Osteocyte (in vitro differentiated cells): ENCODE measurements around the gene SLC6A7. TPM values are rescaled to one million over a fixed set of nuclear protein-coding genes. Genes with fewer than 3 reads are reported as not detected.

Source experiments
- DNase-seq: peaks from one replicate; pipeline ENCODE4 v3.0.0; 2021; ENCODE audit warnings: mixed read lengths; ENCODE audit not compliant: unreplicated experiment; ENCODE audit errors: extremely low spot score
- H3K27ac Mint-ChIP-seq: one replicate; pipeline ENCODE4 v1.8.0; 2021; ENCODE audit warnings: mild to moderate bottlenecking, mixed read lengths; ENCODE audit not compliant: unreplicated experiment
- H3K27me3 Mint-ChIP-seq: one replicate; pipeline ENCODE4 v1.8.0; 2021; ENCODE audit warnings: mixed read lengths; ENCODE audit not compliant: unreplicated experiment
- H3K36me3 Mint-ChIP-seq: one replicate; pipeline ENCODE4 v1.8.0; 2021; ENCODE audit warnings: mixed read lengths; ENCODE audit not compliant: unreplicated experiment
- H3K4me1 Mint-ChIP-seq: one replicate; pipeline ENCODE4 v1.8.0; 2021; ENCODE audit warnings: mixed read lengths; ENCODE audit not compliant: unreplicated experiment
- H3K4me3 Mint-ChIP-seq: one replicate; pipeline ENCODE4 v1.8.0; 2021; ENCODE audit warnings: mild to moderate bottlenecking, moderate library complexity, mixed read lengths; ENCODE audit not compliant: unreplicated experiment
- H3K9me3 Mint-ChIP-seq: one replicate; pipeline ENCODE4 v1.8.0; 2021; ENCODE audit warnings: mixed read lengths; ENCODE audit not compliant: unreplicated experiment
- total RNA-seq: library from RNA; stranded (reverse); gene quantifications from 2 replicates; pipeline ENCODE4 v1.2.1, GENCODE V29; 2021
- TF ChIP-seq, protein P1 (sequence below): fragments of 200-600 bp; sonication (generic); IDR thresholded peaks from 2 replicates; pipeline ENCODE4 v1.5.0; 2021; ENCODE audit warnings: antibody characterized with exemption, mild to moderate bottlenecking, moderate library complexity

SLC6A7 gene
- total RNA-seq, 1 donor from 2014 or later, result not detected

DNA sequence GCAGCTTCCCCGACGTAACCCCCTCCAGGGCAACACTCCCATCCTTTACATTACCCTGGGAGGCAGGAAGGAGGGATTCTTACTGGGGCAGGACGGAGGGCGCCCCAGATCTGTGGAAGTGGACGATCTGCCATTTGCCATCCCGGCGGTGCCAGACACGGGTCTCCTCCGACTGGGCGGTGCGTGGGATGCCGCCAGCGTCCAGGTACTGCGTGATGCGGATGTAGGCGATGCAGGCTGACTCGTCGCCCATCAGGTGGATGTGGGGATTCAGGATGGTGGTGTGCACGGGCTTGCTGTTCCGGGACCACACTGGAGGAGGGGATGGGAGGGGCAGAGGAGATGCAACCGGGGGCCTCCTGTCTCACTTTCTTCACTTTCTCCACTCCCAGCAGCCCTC is 33.0 kb downstream of the SLC6A7 start:
- Mint-ChIP-seq H3K27ac (no peak overlapping the region), H3K36me3 (no peaks in the 10 kb centered on the region), H3K27me3 (no peaks in the 10 kb centered on the region), H3K4me1 (peaks cover 8% of the 10 kb centered on the region), H3K9me3 (no peaks in the 10 kb centered on the region), H3K4me3 (no peak overlapping the region)
- TF ChIP-seq, protein P1, sequence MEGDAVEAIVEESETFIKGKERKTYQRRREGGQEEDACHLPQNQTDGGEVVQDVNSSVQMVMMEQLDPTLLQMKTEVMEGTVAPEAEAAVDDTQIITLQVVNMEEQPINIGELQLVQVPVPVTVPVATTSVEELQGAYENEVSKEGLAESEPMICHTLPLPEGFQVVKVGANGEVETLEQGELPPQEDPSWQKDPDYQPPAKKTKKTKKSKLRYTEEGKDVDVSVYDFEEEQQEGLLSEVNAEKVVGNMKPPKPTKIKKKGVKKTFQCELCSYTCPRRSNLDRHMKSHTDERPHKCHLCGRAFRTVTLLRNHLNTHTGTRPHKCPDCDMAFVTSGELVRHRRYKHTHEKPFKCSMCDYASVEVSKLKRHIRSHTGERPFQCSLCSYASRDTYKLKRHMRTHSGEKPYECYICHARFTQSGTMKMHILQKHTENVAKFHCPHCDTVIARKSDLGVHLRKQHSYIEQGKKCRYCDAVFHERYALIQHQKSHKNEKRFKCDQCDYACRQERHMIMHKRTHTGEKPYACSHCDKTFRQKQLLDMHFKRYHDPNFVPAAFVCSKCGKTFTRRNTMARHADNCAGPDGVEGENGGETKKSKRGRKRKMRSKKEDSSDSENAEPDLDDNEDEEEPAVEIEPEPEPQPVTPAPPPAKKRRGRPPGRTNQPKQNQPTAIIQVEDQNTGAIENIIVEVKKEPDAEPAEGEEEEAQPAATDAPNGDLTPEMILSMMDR, result no peak
- DNase-seq, result no peak

DNA sequence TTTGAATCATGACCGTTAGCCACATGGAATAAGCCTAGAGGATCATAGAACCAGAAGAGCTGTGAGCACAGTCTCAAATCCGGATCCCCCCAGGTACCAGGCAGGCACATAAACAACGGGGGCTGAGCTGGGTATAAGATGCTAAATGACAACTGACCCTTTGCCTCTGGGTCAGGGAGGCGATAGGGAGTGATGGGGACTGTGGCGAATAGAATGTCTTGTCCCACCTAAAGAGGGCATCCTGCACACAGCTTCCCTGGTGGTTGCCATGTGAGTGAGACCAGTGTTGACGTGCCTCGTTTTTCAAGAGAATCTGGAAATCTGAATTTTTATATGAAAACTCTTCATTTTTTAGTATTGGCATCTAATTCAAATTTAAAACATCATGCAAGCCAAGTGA is 33.6 kb downstream of the SLC6A7 start:
- Mint-ChIP-seq H3K4me3 (no peak overlapping the region), H3K27ac (no peak overlapping the region), H3K36me3 (no peaks in the 10 kb centered on the region), H3K4me1 (peaks cover 8% of the 10 kb centered on the region), H3K9me3 (no peaks in the 10 kb centered on the region), H3K27me3 (no peaks in the 10 kb centered on the region)
- TF ChIP-seq, protein P1, result no peak
- DNase-seq, result no peak

DNA sequence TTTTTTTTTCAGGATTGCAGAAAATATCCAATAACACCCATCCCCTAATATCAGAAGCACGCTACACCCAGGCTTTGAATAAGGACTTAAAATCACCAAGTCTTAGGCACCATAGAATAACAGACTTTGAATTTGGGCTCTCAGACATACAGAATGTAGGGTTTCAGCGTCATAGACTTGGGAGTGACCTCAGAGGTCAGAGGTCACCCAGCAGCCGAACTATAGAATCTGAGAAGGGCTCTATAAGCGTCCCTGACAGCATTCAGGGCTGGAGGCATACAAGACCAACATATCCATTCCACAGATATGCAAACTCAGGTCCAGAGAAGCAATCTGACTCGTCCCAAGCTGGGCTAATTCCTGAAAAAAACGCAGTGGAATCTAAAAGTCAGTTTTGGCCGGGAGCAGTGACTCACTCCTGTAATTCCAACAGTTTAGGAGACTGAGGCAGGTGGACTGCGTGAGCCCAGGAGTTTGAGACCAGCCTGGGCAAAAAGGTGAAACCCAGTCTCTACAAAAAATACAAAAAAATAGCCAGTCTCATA is 34.7 kb downstream of the SLC6A7 start:
- Mint-ChIP-seq H3K4me3 (no peak overlapping the region), H3K9me3 (no peaks in the 10 kb centered on the region), H3K36me3 (no peaks in the 10 kb centered on the region), H3K4me1 (peaks cover 8% of the 10 kb centered on the region), H3K27ac (no peak overlapping the region), H3K27me3 (no peaks in the 10 kb centered on the region)
- no peak for DNase-seq
- TF ChIP-seq, protein P1, result no peak

DNA sequence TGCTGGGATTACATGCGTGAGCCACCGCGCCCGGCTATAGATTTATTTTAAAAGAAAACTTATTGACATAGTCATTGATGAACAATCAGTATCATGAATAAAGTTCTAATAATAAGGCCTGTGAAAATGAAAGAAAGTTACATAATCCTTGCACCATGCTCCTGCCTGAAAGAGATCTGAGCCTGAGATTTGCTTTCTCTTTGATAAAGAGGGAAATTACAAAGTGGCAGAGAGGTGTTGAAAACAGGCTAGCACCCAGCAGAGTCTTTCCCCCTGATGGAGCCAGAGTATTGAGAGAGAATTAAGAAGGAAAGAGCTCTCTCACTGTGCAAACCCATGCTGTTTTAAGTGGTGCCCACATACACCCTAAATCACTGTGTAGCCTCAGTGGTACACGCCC is 37.2 kb downstream of the SLC6A7 start:
- Mint-ChIP-seq H3K9me3 (no peaks in the 10 kb centered on the region), H3K27me3 (no peaks in the 10 kb centered on the region)

DNA sequence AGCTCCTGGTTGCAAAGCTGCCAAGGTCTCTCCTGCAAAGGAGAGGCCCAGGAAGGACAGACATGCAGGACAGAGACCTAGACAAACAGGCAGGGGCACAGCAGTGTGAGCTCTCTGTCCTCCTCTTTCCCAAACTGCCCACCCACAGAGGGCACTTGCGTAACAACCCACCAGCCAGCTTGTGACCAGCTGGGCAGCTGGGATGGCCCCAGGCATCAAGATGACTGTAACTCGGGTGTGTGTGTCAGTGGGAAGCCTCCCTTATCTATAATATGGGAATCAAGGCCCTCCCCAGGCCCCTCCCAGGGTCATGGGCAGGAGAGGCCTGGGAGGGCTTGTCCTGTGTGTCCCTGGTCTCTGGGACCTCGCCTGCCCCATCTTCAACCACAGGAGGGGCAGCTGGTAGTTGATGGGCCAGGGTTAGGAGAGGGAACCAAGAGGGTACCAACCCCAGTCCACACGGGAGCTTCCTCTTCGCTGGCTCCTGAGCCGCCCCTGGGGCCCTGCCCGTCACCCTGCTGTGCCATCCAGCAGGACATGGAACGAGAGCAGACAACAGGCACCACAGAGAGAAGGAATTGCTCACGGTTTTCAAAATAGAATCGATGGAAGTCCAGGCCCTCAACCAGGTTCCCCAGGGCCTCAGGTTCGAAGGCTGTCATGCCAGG is 37.9 kb downstream of the SLC6A7 start:
- H3K27me3 Mint-ChIP-seq, result no peaks in the 10 kb centered on the region
- TF ChIP-seq, protein P1, result no peak
- DNase-seq, result no peak
- H3K4me3 Mint-ChIP-seq, result no peak overlapping the region
- no peak overlapping the region for H3K27ac Mint-ChIP-seq
- H3K9me3 Mint-ChIP-seq, result no peaks in the 10 kb centered on the region
- H3K4me1 Mint-ChIP-seq, result peaks cover 8% of the 10 kb centered on the region
- H3K36me3 Mint-ChIP-seq, result no peaks in the 10 kb centered on the region

More for the DNA sequence above, 37.2 kb downstream of the SLC6A7 start:
- peaks cover 8% of the 10 kb centered on the region for H3K4me1 Mint-ChIP-seq
- TF ChIP-seq, protein P1, result no peak
- H3K36me3 Mint-ChIP-seq, result no peaks in the 10 kb centered on the region
- no peak for DNase-seq
- no peak overlapping the region for H3K4me3 Mint-ChIP-seq
- H3K27ac Mint-ChIP-seq, result no peak overlapping the region
